Neutrophil (primary cell): ENCODE results near the gene CX3CR1.
"Not testable (repeated sequence)": the region's sequence is repeated elsewhere in the genome, so short reads cannot be mapped to it uniquely, and the experiment has no call there.

ENCODE experiments used
- H3K27ac ChIP-seq: fragments of 200-600 bp; sonication (generic); 2 replicates; pipeline ENCODE4 v1.5.1; 2016; ENCODE audit warnings: mild to moderate bottlenecking, moderate library complexity
- H3K27me3 ChIP-seq: fragments of 200-600 bp; sonication (generic); 2 replicates; pipeline ENCODE4 v1.6.0; 2016; ENCODE audit warnings: mild to moderate bottlenecking
- H3K36me3 ChIP-seq: fragments of 200-600 bp; sonication (generic); 2 replicates; pipeline ENCODE4 v1.5.1; 2017
- H3K4me1 ChIP-seq, 2 experiments: fragments of 200-600 bp in 1 of 2; sonication (generic) in 1 of 2; 1 replicate in 1 of 2; 2 replicates in 1 of 2; pipeline versions ENCODE4 v1.5.1 to v1.6.1; 2013 to 2016; ENCODE audit warnings: low read depth in 1 of 2, low read length in 1 of 2, mild to moderate bottlenecking in 1 of 2, moderate library complexity in 1 of 2; ENCODE audit not compliant: control insufficient read depth in 1 of 2, insufficient read depth in 1 of 2
- H3K4me3 ChIP-seq, 2 experiments: fragments of 200-600 bp in 1 of 2; sonication (generic) in 1 of 2; 1 replicate in 1 of 2; 2 replicates in 1 of 2; pipeline ENCODE4 v1.5.1; 2013 to 2016; ENCODE audit warnings: low read depth in 1 of 2, low read length in 1 of 2, mild to moderate bottlenecking in 1 of 2, moderate library complexity in 1 of 2
- H3K9me3 ChIP-seq: fragments of 200-600 bp; sonication (generic); 2 replicates; pipeline ENCODE4 v1.5.1; 2016
- CTCF ChIP-seq: fragments of 200-600 bp; sonication (generic); IDR thresholded peaks from 2 replicates; pipeline ENCODE4 v1.5.1; 2016; ENCODE audit warnings: antibody characterized with exemption

CX3CR1 gene

GRCh38 chr3:39323494-39323893, 43.7 kb upstream of the CX3CR1 start:
- H3K27ac ChIP-seq, result no peak overlapping the region
- no peaks in the 10 kb centered on the region for H3K27me3 ChIP-seq
- peaks cover 0 to 3% of the 10 kb centered on the region in 2 experiments for H3K4me1 ChIP-seq
- no peaks in the 10 kb centered on the region for H3K36me3 ChIP-seq
- H3K4me3 ChIP-seq, result no peak overlapping the region
- no peaks in the 10 kb centered on the region for H3K9me3 ChIP-seq
- no peak for TF ChIP-seq CTCF

DNA sequence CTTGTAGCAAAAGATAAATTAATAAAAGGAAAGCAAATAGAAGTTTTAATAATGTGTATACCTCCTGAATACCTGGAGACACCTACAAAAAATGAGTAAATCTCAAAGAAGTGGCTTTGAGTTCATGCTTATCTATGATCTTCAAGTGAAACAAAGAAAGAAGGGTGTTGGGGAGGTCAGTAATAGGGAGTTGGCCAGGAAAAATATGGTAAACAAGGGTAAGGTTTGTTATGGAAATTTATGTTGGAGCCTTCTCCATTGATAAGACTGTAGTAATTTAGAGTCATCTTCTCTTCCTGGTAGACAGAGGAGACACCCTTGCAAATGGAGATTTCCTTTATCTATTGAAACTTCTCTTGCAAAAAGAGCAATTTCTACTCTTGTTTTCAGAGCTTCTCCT, 43.1 kb upstream of the CX3CR1 start:
- Histone ChIP-seq H3K27ac (no peak overlapping the region), H3K4me1 (peaks cover 0 to 3% of the 10 kb centered on the region in 2 experiments), H3K36me3 (no peaks in the 10 kb centered on the region), H3K27me3 (no peaks in the 10 kb centered on the region), H3K4me3 (no peak overlapping the region), H3K9me3 (no peaks in the 10 kb centered on the region)
- no peak for TF ChIP-seq CTCF

GRCh38 chr3:39322209-39322715, 42.4 kb upstream of the CX3CR1 start:
- not testable (repeated sequence) for H3K36me3 ChIP-seq, H3K4me1 ChIP-seq

GRCh38 chr3:39321574-39321983, 41.7 kb upstream of the CX3CR1 start:
- H3K27me3 ChIP-seq, H3K4me1 ChIP-seq, H3K36me3 ChIP-seq, H3K9me3 ChIP-seq, H3K4me3 ChIP-seq, H3K27ac ChIP-seq: not testable (repeated sequence)

More at GRCh38 chr3:39322209-39322715, 42.4 kb upstream of the CX3CR1 start:
- not testable (repeated sequence) for H3K9me3 ChIP-seq, H3K27ac ChIP-seq, H3K27me3 ChIP-seq, H3K4me3 ChIP-seq

DNA sequence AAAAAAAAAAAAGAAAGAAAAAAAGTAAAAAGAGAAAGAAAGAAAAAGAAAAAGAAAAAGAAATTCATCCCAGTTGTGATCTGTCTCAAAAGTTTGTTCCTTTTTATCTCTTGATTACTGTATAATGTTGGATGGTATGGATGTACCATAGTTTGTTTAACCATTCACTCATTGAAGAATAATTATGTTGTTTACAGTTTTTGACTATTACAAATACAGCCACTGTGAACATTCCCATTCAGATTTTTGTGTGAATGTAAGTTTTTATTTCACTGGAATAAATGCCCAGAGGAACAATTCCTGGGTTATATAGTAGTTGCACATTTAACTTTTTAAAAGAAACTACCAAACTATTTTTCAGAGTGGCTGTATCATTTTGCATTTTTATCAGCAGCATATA, 39.4 kb upstream of the CX3CR1 start:
- no peaks in the 10 kb centered on the region for H3K27me3 ChIP-seq
- H3K4me3 ChIP-seq, result no peak overlapping the region
- no peaks in the 10 kb centered on the region for H3K36me3 ChIP-seq
- no peak overlapping the region for H3K27ac ChIP-seq
- peaks cover 3 to 6% of the 10 kb centered on the region in 2 experiments for H3K4me1 ChIP-seq
- H3K9me3 ChIP-seq, result no peaks in the 10 kb centered on the region
- no peak for TF ChIP-seq CTCF

DNA sequence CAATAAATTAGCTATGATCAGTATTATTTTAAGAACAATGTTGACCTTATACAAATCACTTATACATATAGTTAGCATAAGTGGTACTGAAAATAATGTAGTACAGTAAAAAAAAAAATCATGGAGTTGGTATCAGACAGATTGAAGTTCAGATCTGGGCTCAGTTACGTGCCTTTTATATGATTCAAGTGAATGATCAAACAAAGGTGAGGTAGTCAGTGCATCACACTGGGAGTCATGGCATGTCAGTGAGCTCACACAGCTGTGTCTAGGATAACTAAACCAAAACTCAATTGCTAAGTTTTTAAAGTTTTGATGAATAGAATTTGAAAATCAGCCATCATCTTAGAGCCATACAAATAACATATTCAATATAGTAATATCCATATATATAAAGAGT, 38.5 kb upstream of the CX3CR1 start:
- TF ChIP-seq CTCF, result no peak
- H3K4me1 ChIP-seq, result peaks cover 0 to 6% of the 10 kb centered on the region in 2 experiments
- H3K27ac ChIP-seq, result no peak overlapping the region
- H3K9me3 ChIP-seq, result no peaks in the 10 kb centered on the region
- no peaks in the 10 kb centered on the region for H3K36me3 ChIP-seq
- H3K4me3 ChIP-seq, result no peak overlapping the region
- H3K27me3 ChIP-seq, result no peaks in the 10 kb centered on the region
